GM19238 (cell line): ENCODE measurements around the gene PNMA6F.

Experiments used
- DNase-seq: peaks from one replicate; pipeline ENCODE4 v3.0.0; 2011; ENCODE audit warnings: low spot score; ENCODE audit not compliant: insufficient read length

PNMA6F gene

GRCh38 chrX:153321381-153322124 is at the start of gene PNMA6F:
TSS of gene PNMA6F (minus strand) at chrX:153321767. CDS start at chrX:153320674, 1,093 bp downstream.
- DNase-seq: no peak

DNA sequence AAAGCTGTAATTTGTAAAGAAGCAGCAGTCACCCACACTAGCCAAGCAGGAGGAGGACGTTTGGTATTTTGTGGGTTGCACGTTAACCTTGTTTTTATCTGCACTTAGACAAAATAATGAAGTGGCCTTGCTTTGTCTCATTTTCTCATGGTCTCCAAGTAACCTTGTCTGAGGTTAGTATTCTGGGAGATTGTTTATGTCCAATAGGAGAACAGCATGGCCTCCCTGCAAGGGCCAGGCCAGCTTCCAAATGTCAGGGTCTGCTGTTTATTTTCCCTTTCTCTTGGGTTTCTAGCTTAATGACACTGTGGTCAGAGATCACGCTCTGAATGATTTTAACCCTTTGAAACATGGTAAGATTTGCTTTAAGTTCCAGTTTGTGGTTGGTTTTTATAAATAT is 49.7 kb upstream of the PNMA6F start:
- no peak for DNase-seq

DNA sequence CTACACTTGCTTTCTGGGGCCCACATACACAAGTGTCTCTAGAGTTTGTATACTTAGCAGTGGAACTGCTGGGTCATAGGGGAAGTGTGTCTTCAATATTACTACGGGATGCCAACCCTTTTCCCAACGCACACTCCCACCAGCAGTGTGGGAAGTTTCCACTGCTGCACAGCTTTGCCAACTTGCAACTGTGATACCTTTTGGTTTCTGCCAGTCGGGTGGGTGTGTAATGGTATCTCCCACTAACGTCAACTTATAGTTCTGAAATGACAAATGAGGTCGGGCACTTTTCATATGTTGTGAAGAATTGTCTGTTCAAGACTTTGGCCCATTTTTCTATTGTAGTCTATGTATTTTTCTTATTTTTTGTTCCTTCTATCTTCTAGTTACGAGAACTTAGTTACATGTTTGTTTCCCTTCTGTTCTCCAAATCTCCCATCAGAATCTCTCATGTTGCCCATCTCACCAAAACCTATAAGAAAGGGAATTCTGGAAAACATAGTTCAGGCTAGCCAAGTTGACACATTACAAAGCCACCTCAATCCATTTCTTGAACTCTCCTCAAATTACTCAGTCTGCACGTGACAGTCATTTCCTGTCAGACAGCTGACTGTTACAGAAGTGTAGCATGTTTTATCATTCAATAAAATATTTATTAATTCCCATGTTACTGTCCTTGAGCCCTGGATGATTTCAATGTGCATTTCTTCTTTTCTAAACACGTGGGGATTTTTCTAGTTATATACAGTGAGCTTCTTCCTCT is 48.9 kb upstream of the PNMA6F start:
- no peak for DNase-seq

- DNase-seq: no peak
Measured at GRCh38 chrX:153366878-153367538, 45.4 kb upstream of the PNMA6F start.

DNA sequence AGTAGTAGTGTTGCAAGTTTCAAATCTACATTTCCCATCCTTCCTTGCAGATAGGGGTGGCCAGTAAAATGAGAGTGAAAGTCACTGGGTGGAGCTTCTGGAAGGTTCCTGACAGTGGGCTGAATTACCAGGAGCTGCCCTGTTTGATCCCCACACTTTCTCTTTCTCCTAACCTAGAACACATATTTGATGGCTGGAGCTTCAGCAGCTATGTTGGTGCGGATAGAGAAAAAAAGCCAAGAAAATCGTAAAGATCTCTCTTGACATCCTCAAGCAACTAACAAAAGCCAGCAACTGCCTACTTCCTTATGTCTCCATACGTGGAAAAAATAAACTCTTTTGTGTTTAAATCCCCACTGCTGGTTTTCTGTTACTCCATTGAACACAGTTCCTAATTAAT is 44.6 kb upstream of the PNMA6F start:
- DNase-seq: no peak

DNA sequence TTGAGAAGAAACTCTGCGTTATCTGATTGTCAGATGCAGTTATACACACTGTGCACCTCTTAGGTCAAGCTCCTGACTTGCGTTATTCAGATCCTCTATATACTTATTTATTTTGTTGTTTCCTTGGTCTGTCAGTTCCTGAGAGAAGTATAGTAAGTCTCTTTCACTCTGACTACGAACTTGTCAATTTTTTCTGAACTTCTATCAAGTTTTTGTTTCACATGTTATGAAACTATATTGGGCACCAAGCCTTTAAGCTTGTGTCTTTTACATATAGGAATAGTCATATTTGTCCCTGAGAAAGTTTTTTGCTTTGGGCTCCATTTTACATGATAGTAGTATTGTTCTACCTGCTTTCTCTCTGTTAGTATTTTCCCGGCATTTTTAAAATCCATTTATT is 44.1 kb upstream of the PNMA6F start:
- no peak for DNase-seq

GRCh38 chrX:153361781-153362397 is 40.3 kb upstream of the PNMA6F start:
- DNase-seq: no peak

- DNase-seq: no peak
Measured at GRCh38 chrX:153357877-153358276, 36.3 kb upstream of the PNMA6F start.

DNA sequence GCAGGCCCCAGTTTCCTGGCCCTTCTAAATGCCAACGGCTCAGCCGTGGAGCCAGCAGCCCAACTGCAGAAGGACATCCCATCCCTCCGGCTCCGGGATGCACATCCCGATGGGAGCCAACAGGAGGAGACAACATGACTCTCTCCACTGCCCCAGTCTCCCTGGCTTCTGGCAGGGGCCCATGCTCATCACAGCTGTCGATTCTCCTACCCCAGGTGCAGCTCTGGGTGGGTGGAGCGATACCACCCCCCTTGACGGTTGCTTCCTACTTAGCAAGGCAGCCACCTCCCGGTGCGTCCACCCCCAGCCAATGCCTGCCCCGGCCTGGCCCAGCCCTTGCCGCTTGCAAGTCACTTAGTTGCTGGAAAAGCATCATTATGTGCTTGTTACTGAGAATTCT is 31.8 kb upstream of the PNMA6F start:
- DNase-seq: no peak

GRCh38 chrX:153352858-153353257 is 31.3 kb upstream of the PNMA6F start:
- no peak for DNase-seq

- no peak for DNase-seq
Measured at GRCh38 chrX:153351981-153352380, 30.4 kb upstream of the PNMA6F start.

- no peak for DNase-seq
Measured at GRCh38 chrX:153349952-153350351, 28.4 kb upstream of the PNMA6F start.

- DNase-seq: no peak
Measured at GRCh38 chrX:153348421-153348820, 26.9 kb upstream of the PNMA6F start.

DNA sequence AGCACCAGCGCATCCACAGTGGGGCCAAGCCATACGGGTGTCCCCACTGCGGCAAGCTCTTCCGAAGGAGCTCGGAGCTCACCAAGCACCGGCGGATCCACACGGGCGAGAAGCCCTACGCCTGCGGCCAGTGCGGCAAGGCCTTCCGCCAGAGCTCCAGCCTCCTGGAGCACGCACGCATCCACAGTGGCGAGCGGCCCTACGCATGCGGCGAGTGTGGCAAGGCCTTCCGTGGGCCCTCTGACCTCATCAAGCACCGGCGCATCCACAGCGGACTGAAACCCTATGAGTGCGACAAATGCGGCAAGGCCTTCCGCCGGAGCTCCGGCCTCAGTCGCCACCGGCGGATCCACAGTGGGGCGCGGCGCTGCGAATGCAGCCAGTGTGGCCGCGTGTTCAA is 26.0 kb upstream of the PNMA6F start:
- DNase-seq: no peak

DNA sequence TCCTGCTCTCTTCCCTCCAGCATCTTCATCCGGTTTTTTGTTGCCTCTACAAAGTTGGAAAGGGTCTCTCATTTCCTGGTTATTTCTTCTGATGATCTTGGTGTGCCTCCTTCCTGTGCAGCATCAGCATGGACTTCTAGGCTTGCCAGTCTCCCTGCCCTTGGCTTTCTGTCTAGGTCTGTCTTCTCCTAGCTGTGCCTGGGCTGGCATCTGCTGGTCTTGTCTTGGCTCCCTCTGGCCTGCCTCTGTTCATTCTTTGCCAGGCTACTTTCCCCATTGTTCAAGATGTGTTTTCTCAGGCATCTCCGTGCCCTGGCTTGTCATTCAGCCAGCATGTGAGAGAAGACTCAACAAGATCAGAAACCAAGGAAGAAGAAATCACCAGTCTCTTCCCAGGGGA is 22.1 kb upstream of the PNMA6F start:
- DNase-seq: no peak

DNA sequence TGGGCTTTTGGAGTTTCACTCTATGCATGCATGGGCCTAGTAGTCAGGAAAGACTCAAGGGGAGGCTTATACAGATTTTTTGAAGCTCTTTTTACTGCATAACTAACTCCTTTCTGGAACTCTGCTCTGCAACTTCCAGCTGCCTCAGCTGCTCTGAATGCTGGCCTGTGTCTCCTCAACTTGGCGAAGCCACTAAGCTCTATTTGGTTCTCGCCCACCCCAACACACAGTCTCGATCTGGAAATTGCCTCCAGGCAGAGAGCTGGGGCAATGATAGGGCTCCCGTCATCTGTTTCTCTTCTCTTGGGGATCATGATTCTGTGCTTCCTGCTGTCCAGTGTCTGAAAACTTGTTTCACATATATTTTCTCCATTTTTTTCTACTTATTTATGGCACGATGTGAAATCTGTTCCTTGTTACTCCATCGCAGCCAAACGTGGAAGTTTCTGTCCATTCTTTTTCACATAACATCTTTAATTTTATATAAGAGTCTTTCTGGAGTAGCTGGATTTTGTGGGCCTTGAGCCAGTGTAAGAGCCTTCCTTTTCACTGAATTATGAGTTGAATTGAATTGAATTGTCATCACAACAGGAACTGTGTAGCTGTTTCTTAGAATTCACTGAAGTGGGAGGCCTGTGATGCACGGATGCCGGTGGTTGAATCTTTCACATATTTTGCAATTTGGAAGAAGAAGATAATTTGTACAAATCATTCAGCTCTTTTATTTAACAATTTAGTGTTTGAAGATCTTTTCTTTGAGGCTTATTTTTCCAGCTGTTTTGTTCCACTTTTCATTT is 21.4 kb upstream of the PNMA6F start:
- DNase-seq: no peak

GRCh38 chrX:153340111-153340510 is 18.5 kb upstream of the PNMA6F start:
- no peak for DNase-seq

DNA sequence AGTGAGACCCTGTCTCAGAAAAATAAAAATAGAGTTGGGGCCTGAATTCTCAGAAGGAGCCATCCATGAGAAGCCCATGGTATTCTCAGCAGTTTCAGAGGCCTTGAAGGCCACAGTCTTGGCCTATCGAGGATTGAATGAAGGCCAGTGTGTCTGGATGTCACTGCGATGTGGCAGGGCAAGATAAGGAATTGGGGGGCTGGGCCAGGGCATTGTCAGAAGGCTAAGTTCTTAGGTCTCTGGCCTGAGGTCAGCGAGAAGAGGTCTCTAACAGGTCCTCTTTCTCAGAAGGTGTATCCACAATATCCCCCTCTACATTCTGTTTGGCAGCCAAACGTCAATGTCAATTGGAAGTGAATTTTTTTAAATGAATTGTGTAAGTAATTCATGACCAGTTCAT is 18.1 kb upstream of the PNMA6F start:
- DNase-seq: no peak

GRCh38 chrX:153338836-153339235 is 17.3 kb upstream of the PNMA6F start:
- no peak for DNase-seq

- no peak for DNase-seq
Measured at GRCh38 chrX:153336988-153337387, 15.4 kb upstream of the PNMA6F start.
